Endothelial cell of umbilical vein (primary cell): ENCODE measurements around the gene ST3GAL4. TPM values are rescaled to one million over a fixed set of nuclear protein-coding genes. Genes with fewer than 3 reads are reported as not detected.

Source experiments
- BruUV-seq: library from RNA; stranded (reverse); fragments of 400-500 nt; replicated peaks from 2 replicates; lab custom pipeline; 2021; lab: Mats Ljungman, UMichigan
- CTCF ChIA-PET: fragments of 300-600, 350-600 bp; sonication (Branson Sonifier 250); formaldehyde crosslinking; loops from one replicate; lab custom pipeline; 2021; ENCODE audit warnings: antibody characterized with exemption, inconsistent platforms; lab: Charles Lee
- POLR2A ChIA-PET: fragments of 300-600, 350-600 bp; sonication (Branson Sonifier 250); formaldehyde crosslinking; loops from one replicate; lab custom pipeline; 2021; ENCODE audit warnings: antibody characterized with exemption, inconsistent platforms; lab: Charles Lee
- DNase-seq: peaks from one replicate; pipeline ENCODE4 v3.0.0-alpha.2; 2011; ENCODE audit warnings: low read depth, low spot score
- FAIRE-seq: peaks from 2 replicates; lab custom pipeline; 2011; peaks lifted over from hg19 to GRCh38; lab: Jason Lieb, UNC
- H2AFZ ChIP-seq: 2 replicates; pipeline ENCODE4 v1.6.0; 2012; ENCODE audit warnings: low read depth, low read length, control low read depth, inconsistent platforms
- H3K27ac ChIP-seq: 2 replicates; pipeline ENCODE4 v1.5.1; 2011; ENCODE audit warnings: low read depth, mild to moderate bottlenecking, control low read depth, low read length, moderate library complexity; ENCODE audit not compliant: insufficient read depth
- H3K27me3 ChIP-seq, 2 experiments: 2 replicates each; pipeline versions ENCODE4 v1.6.0 to v1.6.1; 2011; ENCODE audit warnings: low read length in 2 of 2, mixed read lengths in 1 of 2; ENCODE audit not compliant: control insufficient read depth in 2 of 2, insufficient read depth in 2 of 2
- H3K36me3 ChIP-seq, 2 experiments: 2 replicates in 1 of 2; 3 replicates in 1 of 2; pipeline ENCODE4 v1.5.1; 2011; ENCODE audit warnings: low read length in 2 of 2, mild to moderate bottlenecking in 1 of 2, moderate library complexity in 1 of 2; ENCODE audit not compliant: control insufficient read depth in 2 of 2, insufficient read depth in 2 of 2; ENCODE audit errors: extremely low read depth in 1 of 2
- H3K4me1 ChIP-seq: 3 replicates; pipeline ENCODE4 v1.5.1; 2011; ENCODE audit warnings: mild to moderate bottlenecking, low read length; ENCODE audit not compliant: control insufficient read depth, insufficient read depth; ENCODE audit errors: extremely low read depth
- H3K4me2 ChIP-seq: 2 replicates; pipeline ENCODE4 v1.6.1; 2011; ENCODE audit warnings: low read length, control low read depth, mixed read lengths; ENCODE audit not compliant: insufficient read depth
- H3K4me3 ChIP-seq, 3 experiments: fragments of 200-600 bp in 1 of 3; sonication (generic), shearing (Covaris generic) in 1 of 3; replicated peaks in 1 of 3; 2 replicates each; pipeline ENCODE4 v1.5.1; 2011 to 2016; ENCODE audit warnings: control low read depth in 3 of 3, low read length in 3 of 3, mild to moderate bottlenecking in 2 of 3, inconsistent platforms in 1 of 3, low read depth in 1 of 3, moderate library complexity in 1 of 3; ENCODE audit not compliant: insufficient read depth in 1 of 3
- H3K79me2 ChIP-seq: 2 replicates; pipeline ENCODE4 v1.6.0; 2012; ENCODE audit warnings: low read length, inconsistent platforms; ENCODE audit not compliant: control insufficient read depth, insufficient read depth
- H3K9ac ChIP-seq: replicated peaks from 2 replicates; pipeline ENCODE3; 2011; ENCODE audit warnings: low read length, control low read depth; ENCODE audit not compliant: insufficient read depth; ENCODE audit errors: extremely low read depth
- H3K9me1 ChIP-seq: replicated peaks from 3 replicates; pipeline ENCODE4 v1.6.0; 2011; ENCODE audit warnings: mild to moderate bottlenecking, low read length; ENCODE audit not compliant: control insufficient read depth, insufficient read depth; ENCODE audit errors: extremely low read depth
- H3K9me3 ChIP-seq: replicated peaks from 2 replicates; pipeline ENCODE4 v1.5.1; 2012; ENCODE audit warnings: low read length, inconsistent platforms; ENCODE audit not compliant: control insufficient read depth, insufficient read depth
- H4K20me1 ChIP-seq: replicated peaks from 2 replicates; pipeline ENCODE3; 2011; ENCODE audit warnings: mild to moderate bottlenecking, low read length; ENCODE audit not compliant: control insufficient read depth, insufficient read depth; ENCODE audit errors: extremely low read depth
- EZH2 ChIP-seq: IDR thresholded peaks from 2 replicates; pipeline ENCODE4 v1.6.1; 2012; ENCODE audit warnings: borderline replicate concordance, low read depth, mild to moderate bottlenecking, moderate library complexity, low read length, inconsistent platforms; ENCODE audit not compliant: severe bottlenecking
- FOS ChIP-seq: IDR thresholded peaks from 2 replicates; pipeline ENCODE4 v1.6.1; 2011; ENCODE audit warnings: mild to moderate bottlenecking, low read length, moderate library complexity, borderline replicate concordance; ENCODE audit not compliant: insufficient read depth
- GATA2 ChIP-seq: IDR thresholded peaks from 2 replicates; pipeline ENCODE4 v1.7.0; 2011; ENCODE audit warnings: low read depth, mild to moderate bottlenecking, moderate library complexity, mixed read lengths, low read length; ENCODE audit not compliant: insufficient read length, insufficient read depth
- JUN ChIP-seq: IDR thresholded peaks from 2 replicates; pipeline ENCODE4 v1.6.1; 2011; ENCODE audit warnings: borderline replicate concordance, low read depth; ENCODE audit not compliant: insufficient read length, insufficient read depth
- MYC ChIP-seq: IDR thresholded peaks from one replicate; pipeline ENCODE4 v1.6.1; 2011; ENCODE audit warnings: mild to moderate bottlenecking, low read depth, low read length
- POLR2A ChIP-seq: IDR thresholded peaks from 2 replicates; pipeline ENCODE4 v1.6.1; 2012; ENCODE audit warnings: low read depth, mild to moderate bottlenecking, control low read depth, low read length
- dilution Hi-C: fragments of 300-500 bp; cut with MboI; formaldehyde crosslinking; loops from one replicate; pipeline ENCODE4 v1.15.0; 2019; ENCODE audit warnings: low sequenced_read_pairs; ENCODE audit not compliant: extremely low pct_ligation_motif_present
- intact Hi-C: fragments of 100-400 bp; cut with micrococcal nuclease; formaldehyde crosslinking; loops from one replicate; pipeline ENCODE4 v1.10.0; 2022
- polyA plus RNA-seq, 4 experiments: library from polyadenylated mRNA; depleted of rRNA in 3 of 4; stranded (reverse) in 3 of 4; unstranded in 1 of 4; fragments of >200 nt; gene quantifications; 2 replicates each; pipeline versions ENCODE4 v1.2.1 to v1.2.3, GENCODE V29; 2011 to 2012; ENCODE audit warnings: missing spikeins in 1 of 4
- total RNA-seq: library from RNA; stranded (reverse); gene quantifications from 2 replicates; pipeline ENCODE4 v1.2.3, GENCODE V29; 2021
- TF ChIP-seq, protein P1 (sequence below): IDR thresholded peaks from 2 replicates; pipeline ENCODE4 v1.6.1; 2011; ENCODE audit not compliant: insufficient read depth, insufficient read length
- TF ChIP-seq, protein P2 (sequence below), 2 donors: IDR thresholded peaks; 1 replicate in 1 of 2; 2 replicates in 1 of 2; pipeline ENCODE4 v1.5.1; 2011; ENCODE audit warnings: low read length in 2 of 2, mild to moderate bottlenecking in 2 of 2, moderate library complexity in 2 of 2, control low read depth in 1 of 2, inconsistent platforms in 1 of 2, low read depth in 1 of 2; ENCODE audit not compliant: insufficient read depth in 1 of 2; ENCODE audit errors: extremely low read depth in 1 of 2

Gene ST3GAL4
- total and polyA plus RNA-seq, 2 donors (not counting 3 experiments of a cell fraction or from before 2014, with no cell fraction given) = 17.7 to 19.4 TPM

DNA sequence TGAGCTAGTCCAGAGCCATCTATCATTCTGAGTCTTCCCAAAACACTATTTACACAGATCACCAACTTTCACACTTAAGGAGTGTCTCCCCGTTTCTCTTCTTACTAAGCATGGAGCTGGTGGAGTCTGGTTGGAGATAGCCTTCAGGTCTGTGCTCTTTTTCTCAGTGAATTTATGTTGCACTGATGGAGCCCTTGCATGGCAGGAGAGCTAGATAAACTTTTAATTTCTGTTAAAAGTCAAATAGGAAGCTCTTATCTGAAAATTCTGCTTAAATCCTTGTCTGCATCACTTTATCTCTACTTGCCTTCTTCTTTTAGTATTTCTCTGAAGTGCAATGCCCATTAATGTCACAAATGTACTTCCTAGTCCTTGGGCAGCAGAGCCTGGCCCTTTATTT is 63.4 kb downstream of the ST3GAL4 start:
- FAIRE-seq = no peak
- CTCF ChIA-PET = interaction anchor here (1.4 to 4.7 kb wide), 4 partner anchors 10 to 108 kb away, joined by 5 to 16 read pairs (median 12); no protein-coding TSS in a partner anchor

DNA sequence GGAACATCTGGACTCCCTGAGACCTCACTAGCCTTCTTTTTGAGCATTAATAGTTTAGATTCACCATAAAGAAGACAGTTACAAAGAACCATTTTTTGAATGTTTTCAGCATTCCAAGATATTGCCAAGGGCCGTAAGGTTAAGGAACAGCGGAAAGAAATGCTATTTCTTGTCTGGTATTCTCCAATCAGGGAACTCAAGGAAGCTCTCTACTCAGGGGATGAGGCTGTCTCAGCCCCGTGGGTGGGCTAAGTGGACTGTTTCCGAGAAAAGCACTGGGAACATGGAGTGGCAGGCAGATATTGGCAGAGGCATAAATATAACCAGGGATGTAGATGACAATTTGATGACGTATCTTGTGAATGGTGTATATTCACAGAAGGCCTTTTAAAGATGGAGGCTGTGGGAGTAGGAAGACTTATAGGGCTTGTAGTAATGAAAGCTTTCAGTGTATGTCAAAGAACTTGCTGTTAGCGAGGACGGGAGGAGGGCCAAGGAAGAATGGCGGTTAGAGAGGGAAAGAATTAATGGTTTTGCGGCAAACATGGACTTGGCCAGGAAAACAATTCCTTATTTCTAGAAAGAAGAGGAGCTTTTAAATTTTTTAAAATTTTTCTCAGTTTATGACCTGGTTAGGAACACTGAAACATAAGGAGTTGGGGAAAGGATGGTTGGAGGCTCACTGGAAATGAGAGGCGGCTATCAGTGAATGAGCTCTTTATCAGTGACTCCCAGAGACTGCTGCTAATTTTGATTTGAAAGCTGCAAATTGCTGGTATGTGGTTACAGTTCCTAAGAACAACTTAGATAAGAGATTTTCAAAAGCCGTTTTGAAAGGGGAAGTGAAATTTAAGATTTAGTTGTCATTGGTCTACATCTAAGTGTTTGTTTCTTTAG is 64.6 kb downstream of the ST3GAL4 start:
- BruUV-seq = no TSS peak
- H2AFZ ChIP-seq = peak overlapping the region; percentile 44
- H3K27me3 ChIP-seq = no peaks in the 10 kb centered on the region
- no peaks in the 10 kb centered on the region for H3K9me3 ChIP-seq
- intact Hi-C loops (loop anchor here (5.0 kb wide), 2 partner anchors 73 to 108 kb away; no protein-coding TSS in a partner anchor), dilution Hi-C loops (no loop called here)
- POLR2A ChIA-PET = interaction anchor here (0.6 to 1.2 kb wide), 3 partner anchors 23 to 205 kb away, joined by 3 read pairs; no protein-coding TSS in a partner anchor
- no peak overlapping the region for H3K9ac ChIP-seq
- no peaks in the 10 kb centered on the region for H3K36me3 ChIP-seq
- no peak overlapping the region for H3K27ac ChIP-seq
- no peak for FAIRE-seq
- H4K20me1 ChIP-seq = no peaks in the 10 kb centered on the region
- peaks cover 11% of the 10 kb centered on the region for H3K4me1 ChIP-seq
- no peaks in the 10 kb centered on the region for H3K9me1 ChIP-seq
- no peak overlapping the region for H3K4me3 ChIP-seq
- no peak for TF ChIP-seq JUN
- TF ChIP-seq POLR2A = no peak
- no peak for TF ChIP-seq GATA2
- no peak for TF ChIP-seq MYC
- TF ChIP-seq, protein P1, sequence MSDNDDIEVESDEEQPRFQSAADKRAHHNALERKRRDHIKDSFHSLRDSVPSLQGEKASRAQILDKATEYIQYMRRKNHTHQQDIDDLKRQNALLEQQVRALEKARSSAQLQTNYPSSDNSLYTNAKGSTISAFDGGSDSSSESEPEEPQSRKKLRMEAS = no peak
- no peak for TF ChIP-seq FOS
- TF ChIP-seq, protein P2, sequence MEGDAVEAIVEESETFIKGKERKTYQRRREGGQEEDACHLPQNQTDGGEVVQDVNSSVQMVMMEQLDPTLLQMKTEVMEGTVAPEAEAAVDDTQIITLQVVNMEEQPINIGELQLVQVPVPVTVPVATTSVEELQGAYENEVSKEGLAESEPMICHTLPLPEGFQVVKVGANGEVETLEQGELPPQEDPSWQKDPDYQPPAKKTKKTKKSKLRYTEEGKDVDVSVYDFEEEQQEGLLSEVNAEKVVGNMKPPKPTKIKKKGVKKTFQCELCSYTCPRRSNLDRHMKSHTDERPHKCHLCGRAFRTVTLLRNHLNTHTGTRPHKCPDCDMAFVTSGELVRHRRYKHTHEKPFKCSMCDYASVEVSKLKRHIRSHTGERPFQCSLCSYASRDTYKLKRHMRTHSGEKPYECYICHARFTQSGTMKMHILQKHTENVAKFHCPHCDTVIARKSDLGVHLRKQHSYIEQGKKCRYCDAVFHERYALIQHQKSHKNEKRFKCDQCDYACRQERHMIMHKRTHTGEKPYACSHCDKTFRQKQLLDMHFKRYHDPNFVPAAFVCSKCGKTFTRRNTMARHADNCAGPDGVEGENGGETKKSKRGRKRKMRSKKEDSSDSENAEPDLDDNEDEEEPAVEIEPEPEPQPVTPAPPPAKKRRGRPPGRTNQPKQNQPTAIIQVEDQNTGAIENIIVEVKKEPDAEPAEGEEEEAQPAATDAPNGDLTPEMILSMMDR (IDR thresholded peaks at IDR 0.05; ENCODE audit: extremely low read depth in 1 of 2, insufficient read depth in 1 of 2, low read depth in 1 of 2, low read length in 2 of 2) = no peak
- no peak for TF ChIP-seq EZH2
- H3K79me2 ChIP-seq = no peaks in the 10 kb centered on the region
- peak; percentile 6 for DNase-seq
- no peak overlapping the region for H3K4me2 ChIP-seq
- CTCF ChIA-PET = interaction anchor here (0.6 to 4.7 kb wide), 8 partner anchors 9 to 109 kb away, joined by 3 to 16 read pairs (median 6); no protein-coding TSS in a partner anchor

More for the DNA sequence above, 63.4 kb downstream of the ST3GAL4 start:
- POLR2A ChIA-PET = no interaction called here
- no TSS peak for BruUV-seq
- Histone ChIP-seq H3K27ac (no peak overlapping the region), H3K79me2 (no peaks in the 10 kb centered on the region), H3K36me3 (no peaks in the 10 kb centered on the region), H3K4me3 (no peak overlapping the region), H3K4me2 (no peak overlapping the region), H4K20me1 (no peaks in the 10 kb centered on the region), H3K4me1 (peaks cover 11% of the 10 kb centered on the region), H3K9me1 (no peaks in the 10 kb centered on the region), H3K9me3 (no peaks in the 10 kb centered on the region), H2AFZ (no peak overlapping the region), H3K27me3 (no peaks in the 10 kb centered on the region), H3K9ac (no peak overlapping the region)
- DNase-seq = no peak
- dilution Hi-C loops (no loop called here), intact Hi-C loops (loop anchor here (5.0 kb wide), 2 partner anchors 72 to 107 kb away; no protein-coding TSS in a partner anchor)
- TF ChIP-seq FOS (no peak), POLR2A (no peak)
